Measurements from ENCODE around the gene ARHGEF4. TPM values are rescaled to one million over a fixed set of nuclear protein-coding genes. Genes with fewer than 3 reads are reported as not detected.

The ARHGEF4 gene
- total RNA-seq, 1 experiment from 2014 or later: 0.80 TPM

DNA sequence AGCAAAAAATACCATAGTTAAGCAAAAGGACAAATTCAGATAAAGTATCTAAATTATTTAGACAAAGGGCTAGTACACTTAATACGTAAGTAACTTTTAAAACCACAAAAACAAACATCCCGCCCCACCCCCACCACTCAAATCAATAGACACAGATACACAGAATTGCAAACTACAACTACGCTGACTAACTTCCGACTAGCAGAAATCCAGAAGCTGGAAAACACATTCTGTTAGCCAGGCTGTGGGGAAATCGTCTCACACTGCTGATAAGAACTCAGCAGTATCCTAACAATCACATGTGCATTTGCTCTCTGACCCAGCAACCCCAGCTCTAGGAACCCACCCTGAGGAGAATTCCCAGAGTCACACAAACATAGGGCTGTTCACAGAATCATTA, 240.0 kb downstream of the ARHGEF4 start:
- Histone ChIP-seq H3K27me3 (ENCODE audit: control insufficient read depth, insufficient read depth, low read length) (no peaks in the 10 kb centered on the region), H3K4me1 (ENCODE audit: control insufficient read depth, insufficient read depth, low read length) (no peaks in the 10 kb centered on the region), H3K27ac (ENCODE audit: low read length) (no peak overlapping the region), H3K4me3 (ENCODE audit: low read depth in 2 of 2, low read length in 2 of 2) (no peak overlapping the region), H3K9me3 (ENCODE audit: control insufficient read depth, insufficient read depth, low read depth, low read length) (no peaks in the 10 kb centered on the region), H3K36me3 (ENCODE audit: control insufficient read depth, insufficient read depth, low read length) (peaks cover 24% of the 10 kb centered on the region)
- BruUV-seq (replicated peaks): no TSS peak
- ATAC-seq: no peak
- in situ Hi-C loops (cut with HindIII; ENCODE audit: low pct_unique_long_range_greater_than_20kb, low sequenced_read_pairs): no loop called here
- intact Hi-C loops (cut with micrococcal nuclease; ENCODE audit: unreplicated experiment): no loop called here
- ChIA-PET CTCF (no interaction called here), POLR2A (no interaction called here)
- DNase-seq (ENCODE audit: low read depth, low spot score): no peak
- TF ChIP-seq TCF7L2 (IDR thresholded peaks at IDR 0.05; ENCODE audit: low read depth, low read length) (no peak), SIN3A (IDR thresholded peaks at IDR 0.05; ENCODE audit: borderline replicate concordance, insufficient read depth, low read depth, low read length) (no peak), POLR2AphosphoS5 (IDR thresholded peaks at IDR 0.05; ENCODE audit: low read depth, low read length) (no peak)
- TF ChIP-seq, protein P1, sequence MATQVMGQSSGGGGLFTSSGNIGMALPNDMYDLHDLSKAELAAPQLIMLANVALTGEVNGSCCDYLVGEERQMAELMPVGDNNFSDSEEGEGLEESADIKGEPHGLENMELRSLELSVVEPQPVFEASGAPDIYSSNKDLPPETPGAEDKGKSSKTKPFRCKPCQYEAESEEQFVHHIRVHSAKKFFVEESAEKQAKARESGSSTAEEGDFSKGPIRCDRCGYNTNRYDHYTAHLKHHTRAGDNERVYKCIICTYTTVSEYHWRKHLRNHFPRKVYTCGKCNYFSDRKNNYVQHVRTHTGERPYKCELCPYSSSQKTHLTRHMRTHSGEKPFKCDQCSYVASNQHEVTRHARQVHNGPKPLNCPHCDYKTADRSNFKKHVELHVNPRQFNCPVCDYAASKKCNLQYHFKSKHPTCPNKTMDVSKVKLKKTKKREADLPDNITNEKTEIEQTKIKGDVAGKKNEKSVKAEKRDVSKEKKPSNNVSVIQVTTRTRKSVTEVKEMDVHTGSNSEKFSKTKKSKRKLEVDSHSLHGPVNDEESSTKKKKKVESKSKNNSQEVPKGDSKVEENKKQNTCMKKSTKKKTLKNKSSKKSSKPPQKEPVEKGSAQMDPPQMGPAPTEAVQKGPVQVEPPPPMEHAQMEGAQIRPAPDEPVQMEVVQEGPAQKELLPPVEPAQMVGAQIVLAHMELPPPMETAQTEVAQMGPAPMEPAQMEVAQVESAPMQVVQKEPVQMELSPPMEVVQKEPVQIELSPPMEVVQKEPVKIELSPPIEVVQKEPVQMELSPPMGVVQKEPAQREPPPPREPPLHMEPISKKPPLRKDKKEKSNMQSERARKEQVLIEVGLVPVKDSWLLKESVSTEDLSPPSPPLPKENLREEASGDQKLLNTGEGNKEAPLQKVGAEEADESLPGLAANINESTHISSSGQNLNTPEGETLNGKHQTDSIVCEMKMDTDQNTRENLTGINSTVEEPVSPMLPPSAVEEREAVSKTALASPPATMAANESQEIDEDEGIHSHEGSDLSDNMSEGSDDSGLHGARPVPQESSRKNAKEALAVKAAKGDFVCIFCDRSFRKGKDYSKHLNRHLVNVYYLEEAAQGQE (IDR thresholded peaks at IDR 0.05; ENCODE audit: insufficient read depth in 1 of 2, low read depth in 2 of 2, low read length in 1 of 2): no peak
- TF ChIP-seq, protein P2, sequence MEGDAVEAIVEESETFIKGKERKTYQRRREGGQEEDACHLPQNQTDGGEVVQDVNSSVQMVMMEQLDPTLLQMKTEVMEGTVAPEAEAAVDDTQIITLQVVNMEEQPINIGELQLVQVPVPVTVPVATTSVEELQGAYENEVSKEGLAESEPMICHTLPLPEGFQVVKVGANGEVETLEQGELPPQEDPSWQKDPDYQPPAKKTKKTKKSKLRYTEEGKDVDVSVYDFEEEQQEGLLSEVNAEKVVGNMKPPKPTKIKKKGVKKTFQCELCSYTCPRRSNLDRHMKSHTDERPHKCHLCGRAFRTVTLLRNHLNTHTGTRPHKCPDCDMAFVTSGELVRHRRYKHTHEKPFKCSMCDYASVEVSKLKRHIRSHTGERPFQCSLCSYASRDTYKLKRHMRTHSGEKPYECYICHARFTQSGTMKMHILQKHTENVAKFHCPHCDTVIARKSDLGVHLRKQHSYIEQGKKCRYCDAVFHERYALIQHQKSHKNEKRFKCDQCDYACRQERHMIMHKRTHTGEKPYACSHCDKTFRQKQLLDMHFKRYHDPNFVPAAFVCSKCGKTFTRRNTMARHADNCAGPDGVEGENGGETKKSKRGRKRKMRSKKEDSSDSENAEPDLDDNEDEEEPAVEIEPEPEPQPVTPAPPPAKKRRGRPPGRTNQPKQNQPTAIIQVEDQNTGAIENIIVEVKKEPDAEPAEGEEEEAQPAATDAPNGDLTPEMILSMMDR (IDR thresholded peaks at IDR 0.05): no peak

DNA sequence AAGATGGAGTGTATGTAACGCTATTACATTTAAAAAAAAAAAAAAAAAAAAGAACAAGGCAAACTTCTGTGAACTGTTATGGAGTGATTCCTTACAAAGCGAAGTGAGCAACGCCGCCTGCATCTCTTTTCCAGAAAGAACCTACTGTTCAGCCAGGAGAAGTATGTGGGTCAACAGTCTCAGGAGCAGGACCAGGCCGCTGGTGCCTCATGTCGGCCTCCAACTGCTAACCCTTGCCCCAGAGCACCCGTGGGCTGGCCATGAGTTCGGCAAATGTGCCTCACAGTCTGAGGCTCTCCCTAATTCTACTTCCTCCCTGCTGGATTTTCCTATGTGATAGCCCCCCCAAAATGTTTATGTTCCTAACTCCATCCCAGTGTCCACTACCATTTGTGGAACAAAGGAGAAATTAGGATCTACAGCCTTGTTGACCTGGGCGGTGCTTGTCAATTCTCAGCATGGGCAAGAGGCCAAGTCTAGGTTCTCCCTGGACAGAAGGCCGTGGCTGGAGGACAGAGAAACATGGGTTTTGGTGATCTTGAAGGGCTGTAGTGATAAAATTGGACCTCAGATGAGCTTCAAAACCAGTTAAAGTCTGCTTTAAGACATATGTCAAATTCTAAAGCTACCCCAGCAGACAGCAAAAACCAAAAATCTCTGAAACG, 240.6 kb downstream of the ARHGEF4 start:
- no peaks in the 10 kb centered on the region for H3K27me3 ChIP-seq (ENCODE audit: control insufficient read depth, insufficient read depth, low read length)
- H3K9me3 ChIP-seq (ENCODE audit: control insufficient read depth, insufficient read depth, low read depth, low read length): no peaks in the 10 kb centered on the region
- DNase-seq (ENCODE audit: low read depth, low spot score) (no peak), ATAC-seq (no peak)
- no peak overlapping the region for H3K27ac ChIP-seq (ENCODE audit: low read length)
- H3K4me3 ChIP-seq (ENCODE audit: low read depth in 2 of 2, low read length in 2 of 2): no peak overlapping the region
- BruUV-seq (replicated peaks): no TSS peak
- H3K36me3 ChIP-seq (ENCODE audit: control insufficient read depth, insufficient read depth, low read length): peaks cover 30% of the 10 kb centered on the region
- intact Hi-C loops (cut with micrococcal nuclease; ENCODE audit: unreplicated experiment) (no loop called here), in situ Hi-C loops (cut with HindIII; ENCODE audit: low pct_unique_long_range_greater_than_20kb, low sequenced_read_pairs) (no loop called here)
- H3K4me1 ChIP-seq (ENCODE audit: control insufficient read depth, insufficient read depth, low read length): no peaks in the 10 kb centered on the region
- ChIA-PET CTCF (no interaction called here), POLR2A (no interaction called here)
- TF ChIP-seq POLR2AphosphoS5 (IDR thresholded peaks at IDR 0.05; ENCODE audit: low read depth, low read length): no peak
- TF ChIP-seq, protein P2 (IDR thresholded peaks at IDR 0.05): no peak
- TF ChIP-seq, protein P1 (IDR thresholded peaks at IDR 0.05; ENCODE audit: insufficient read depth in 1 of 2, low read depth in 2 of 2, low read length in 1 of 2): no peak
- TF ChIP-seq TCF7L2 (IDR thresholded peaks at IDR 0.05; ENCODE audit: low read depth, low read length): no peak
- no peak for TF ChIP-seq SIN3A (IDR thresholded peaks at IDR 0.05; ENCODE audit: borderline replicate concordance, insufficient read depth, low read depth, low read length)
